Adrenal gland (tissue), 5 donors: ENCODE data around the gene MYO1B.

Experiments
- CTCF ChIP-seq, 6 experiments: fragments of 450-650 bp in 4 of 6; fragments of 200-600 bp in 2 of 6; sonication (generic) in 1 of 6; IDR thresholded peaks; 1 replicate in 5 of 6; 2 replicates in 1 of 6; pipeline versions ENCODE4 v1.5.1 to v1.8.0; 2016 to 2021; ENCODE audit warnings: antibody characterized with exemption in 6 of 6, mild to moderate bottlenecking in 2 of 6, moderate library complexity in 1 of 6
- POLR2A ChIP-seq, 2 donors: fragments of 450-650 bp; IDR thresholded peaks; one replicate each; pipeline ENCODE4 v1.6.1; 2017; ENCODE audit warnings: antibody characterized with exemption in 2 of 2, mild to moderate bottlenecking in 2 of 2, moderate library complexity in 1 of 2
- donor health status: DM: no; HTN: no; CAD: no.

- TF ChIP-seq POLR2A (IDR thresholded peaks at IDR 0.05) (no peak), CTCF (IDR thresholded peaks at IDR 0.05) (no peak)
Measured at GRCh38 chr2:191386938-191387536, 141.8 kb downstream of the MYO1B start.
